ENCODE data around the gene SSBP2.

SSBP2 gene

DNA sequence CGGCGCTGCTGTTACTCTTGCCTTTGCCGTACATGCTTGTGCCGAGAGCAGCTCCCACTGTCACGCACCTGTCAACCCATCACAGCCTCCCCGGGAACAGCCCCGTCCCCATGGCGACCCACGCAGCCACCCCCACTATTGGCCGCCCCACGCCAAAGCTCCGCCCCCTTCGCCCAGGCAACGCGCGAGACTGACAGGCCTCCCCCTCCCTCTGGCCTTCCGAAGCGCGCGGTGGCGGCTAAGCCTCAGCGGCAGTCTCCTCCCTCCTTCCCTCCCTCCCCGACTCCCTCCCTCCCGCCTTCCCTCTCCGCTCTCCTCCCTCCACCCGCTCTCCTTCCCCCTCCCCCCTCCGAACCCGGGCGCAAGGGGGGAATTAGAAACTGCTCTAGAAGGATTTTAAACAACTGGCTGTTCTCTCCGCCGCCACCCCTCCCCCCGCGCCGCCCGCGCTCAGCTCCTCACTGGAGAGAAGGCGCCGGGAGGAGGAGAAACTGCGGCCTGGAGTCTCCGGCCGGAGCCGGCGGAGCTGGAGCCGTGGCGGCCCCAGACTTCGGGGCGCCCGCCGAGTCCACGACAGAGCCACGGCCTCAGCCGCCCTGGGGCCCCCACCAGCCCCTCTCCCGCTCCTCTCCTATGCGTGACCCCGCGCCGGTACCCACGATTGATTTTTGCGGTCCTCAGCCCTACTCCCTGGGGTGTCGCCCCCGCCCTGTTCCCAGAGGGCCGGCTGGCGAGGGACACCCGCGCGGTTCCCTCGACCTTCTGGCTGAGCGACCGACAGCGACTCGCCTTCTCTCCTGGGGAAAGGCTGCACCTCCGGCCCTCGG is at the start of gene SSBP2:
SSBP2 (minus strand) TSS at position 89 of the 827 bp plus-strand sequence; CDS start at position 34, 55 bp downstream.
- peak; percentile 99 for DNase-seq

GRCh38 chr5:81795666-81796065 is 44.8 kb upstream of the SSBP2 start:
- no peak for DNase-seq

DNA sequence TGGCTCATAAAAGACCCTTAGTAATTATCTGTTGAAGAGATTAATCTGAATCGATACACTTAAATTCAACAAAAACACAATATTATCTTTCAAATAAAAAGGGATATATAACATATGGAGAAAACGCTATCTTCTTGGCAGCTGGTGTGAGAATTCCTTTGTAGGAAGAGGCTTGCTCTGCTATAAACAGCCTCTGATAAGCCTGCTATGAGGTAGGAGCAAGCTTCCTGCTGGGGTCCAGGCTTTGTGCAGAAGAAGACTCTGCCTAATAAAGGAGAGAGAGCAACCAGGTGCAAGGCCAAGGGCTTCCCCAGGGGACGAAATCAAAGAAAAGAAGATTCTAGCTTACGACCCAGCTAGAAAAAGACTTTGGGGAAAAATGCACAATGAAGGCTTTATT is 43.3 kb upstream of the SSBP2 start:
- no peak for DNase-seq

DNA sequence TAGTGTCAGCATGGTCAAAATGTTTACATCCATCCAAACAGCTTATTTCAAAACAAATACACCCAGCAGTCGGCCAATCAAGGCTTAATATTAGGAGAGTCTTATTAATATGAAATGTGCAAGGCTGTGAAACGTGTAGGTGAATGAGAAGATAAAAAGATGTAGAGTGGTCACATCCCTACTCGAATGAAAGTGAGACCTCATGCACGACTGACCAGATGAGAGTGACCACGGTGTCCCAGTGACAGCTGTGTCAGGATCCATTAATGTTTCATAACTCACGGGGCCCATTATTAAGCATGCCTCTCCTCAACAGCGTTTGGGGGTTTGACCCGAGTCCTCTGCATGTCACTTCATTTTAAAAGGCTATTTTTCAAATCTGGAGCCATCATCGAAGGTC is 39.4 kb upstream of the SSBP2 start:
- DNase-seq: no peak

GRCh38 chr5:81789033-81789432 is 38.1 kb upstream of the SSBP2 start:
- DNase-seq: no peak

GRCh38 chr5:81788329-81788728 is 37.4 kb upstream of the SSBP2 start:
- no peak for DNase-seq

DNA sequence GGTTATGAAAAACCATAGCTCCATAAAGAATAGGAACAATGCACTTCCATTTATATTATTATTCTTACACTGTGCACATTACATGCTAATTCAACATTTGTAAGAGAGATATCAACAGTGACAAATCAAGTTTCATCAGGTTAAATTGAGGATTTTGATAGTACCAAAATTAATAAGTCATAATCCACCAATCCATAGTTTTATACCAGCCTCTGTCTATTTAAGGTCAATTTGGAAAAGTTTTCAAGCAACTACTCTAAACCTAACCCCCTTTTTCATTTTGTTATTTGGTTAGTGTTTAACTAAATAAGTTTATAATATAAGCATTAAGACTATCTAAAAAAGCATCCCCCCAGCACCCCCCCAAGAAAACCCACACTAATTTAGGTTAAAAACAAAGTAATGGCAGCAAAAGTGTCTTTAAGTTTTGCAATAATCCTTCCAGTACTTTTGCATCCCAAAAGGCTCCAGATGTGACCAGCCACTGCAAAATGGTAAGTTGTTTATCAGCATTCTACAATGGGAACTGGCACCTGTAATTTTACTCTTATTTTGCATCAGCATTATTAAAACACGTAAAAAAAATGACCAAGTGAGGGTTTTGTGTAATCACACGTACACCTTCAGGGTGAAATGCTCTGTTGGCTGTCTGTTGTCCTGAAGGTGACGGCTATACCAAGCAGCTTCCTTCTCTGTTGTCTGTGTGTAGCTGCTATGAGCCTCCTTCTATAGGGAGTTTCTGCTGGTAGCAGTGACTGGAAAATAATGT is 36.8 kb upstream of the SSBP2 start:
- DNase-seq: no peak

DNA sequence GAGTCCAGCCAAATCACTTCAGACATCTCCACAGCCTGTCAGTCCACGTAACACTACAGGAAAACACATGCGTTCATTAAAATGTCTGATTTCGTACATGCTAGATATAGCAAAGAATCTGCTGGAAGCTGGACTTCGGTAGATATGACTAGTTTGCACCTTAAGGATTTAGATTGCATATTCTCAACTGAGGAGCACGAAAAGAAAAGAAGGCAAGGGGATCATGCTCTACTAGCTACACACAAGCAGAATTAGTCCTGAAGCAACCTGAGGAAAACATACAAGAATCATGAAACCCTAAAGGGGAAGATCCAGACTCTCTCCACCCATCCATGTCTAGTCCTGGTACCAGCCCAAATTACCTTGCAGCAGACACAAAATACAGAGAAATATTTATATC is 36.1 kb upstream of the SSBP2 start:
- no peak for DNase-seq

DNA sequence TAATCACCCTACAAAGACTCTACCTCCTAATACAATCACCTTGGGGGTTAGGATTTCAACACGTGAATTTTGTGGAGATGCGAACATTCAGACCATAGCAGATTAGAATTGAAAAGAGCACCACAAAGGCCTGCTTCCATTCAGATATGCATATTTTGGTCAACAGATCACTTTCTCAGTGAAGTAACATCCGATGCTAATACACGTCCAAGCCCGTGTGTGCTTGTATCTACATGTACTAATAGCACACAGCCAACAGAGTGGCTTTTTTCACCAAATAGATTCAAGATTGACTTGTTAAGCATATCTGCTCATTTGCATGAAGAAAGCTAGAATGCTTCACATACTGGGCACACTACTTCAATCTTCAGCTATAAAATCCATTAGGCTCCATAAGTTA is 35.6 kb upstream of the SSBP2 start:
- DNase-seq: no peak

DNA sequence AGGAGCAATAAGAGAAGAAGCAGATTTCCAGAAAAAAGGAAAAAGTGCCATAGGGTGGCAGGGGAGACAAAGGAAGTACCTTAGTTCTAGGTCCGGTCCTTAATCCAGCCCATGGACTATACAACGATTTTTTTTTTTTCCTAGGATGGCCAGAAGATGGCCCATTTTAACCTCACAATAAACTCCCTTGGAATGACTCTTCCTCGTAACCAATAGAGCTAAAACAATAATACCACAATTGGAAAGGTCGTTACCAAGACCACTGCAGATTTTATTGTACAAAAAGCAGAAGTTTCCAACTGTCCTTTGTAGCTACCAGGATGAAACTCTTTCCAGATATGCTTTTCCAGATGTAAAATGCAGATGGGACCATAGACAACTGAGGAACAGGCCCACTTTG is 34.4 kb upstream of the SSBP2 start:
- no peak for DNase-seq

GRCh38 chr5:81783401-81783800 is 32.5 kb upstream of the SSBP2 start:
- no peak for DNase-seq

DNA sequence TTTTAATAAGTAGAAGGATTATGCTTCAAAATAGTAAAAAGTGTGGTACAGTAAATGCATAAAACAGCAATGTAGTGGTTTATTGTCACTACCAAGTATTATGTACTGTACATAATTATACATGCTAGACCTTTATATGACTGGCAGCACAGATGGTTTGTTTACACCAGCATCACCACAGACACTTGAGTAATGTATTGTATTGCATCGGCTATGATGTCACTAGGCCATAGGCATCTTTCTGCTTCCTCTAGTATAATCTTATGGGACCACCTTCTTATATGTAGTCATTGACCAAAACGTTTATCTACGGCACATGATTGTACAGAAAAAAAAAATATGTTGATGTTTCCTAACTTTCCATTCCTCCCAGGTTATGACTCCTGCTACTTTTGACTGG is 31.9 kb upstream of the SSBP2 start:
- no peak for DNase-seq

- DNase-seq: no peak
Measured at GRCh38 chr5:81779916-81780266, 29.0 kb upstream of the SSBP2 start.

DNA sequence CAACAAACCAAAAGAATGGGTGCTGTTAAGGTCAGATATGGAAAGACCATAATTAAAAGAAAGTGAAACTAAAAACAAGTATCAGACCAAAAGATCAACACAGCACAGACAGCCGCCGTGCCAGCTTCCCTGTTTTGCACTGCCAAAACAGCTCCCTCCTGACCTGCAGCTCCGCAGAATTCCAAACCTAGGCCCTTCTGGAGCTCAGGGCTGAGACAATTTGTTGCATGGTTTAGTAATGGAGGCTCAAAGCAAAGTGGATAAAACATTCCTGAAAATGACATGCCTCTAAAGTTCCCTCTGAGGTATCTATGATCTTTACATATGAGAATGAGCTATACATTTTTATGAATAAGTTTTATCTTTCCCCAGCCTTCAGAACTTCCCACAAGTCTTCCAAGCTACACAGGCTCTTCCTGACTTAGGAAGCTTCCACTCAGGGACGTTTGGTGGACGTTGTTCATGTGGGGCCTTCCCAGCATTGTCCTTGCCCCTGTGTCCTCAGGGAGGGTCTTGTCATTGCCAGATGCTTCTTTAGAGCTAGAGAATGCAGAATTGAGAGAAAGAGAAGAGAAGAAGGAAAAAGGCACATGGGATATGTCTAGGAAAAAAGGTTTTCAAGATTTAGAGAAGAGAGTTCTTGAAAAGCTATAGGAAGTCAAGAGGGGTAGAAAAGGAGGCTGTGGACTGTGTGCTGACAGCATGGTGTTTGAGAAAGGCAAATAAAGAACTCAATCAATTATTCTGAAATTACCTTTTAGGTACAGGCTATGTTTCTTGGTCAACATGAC is 28.4 kb upstream of the SSBP2 start:
- DNase-seq: peak; percentile 40

DNA sequence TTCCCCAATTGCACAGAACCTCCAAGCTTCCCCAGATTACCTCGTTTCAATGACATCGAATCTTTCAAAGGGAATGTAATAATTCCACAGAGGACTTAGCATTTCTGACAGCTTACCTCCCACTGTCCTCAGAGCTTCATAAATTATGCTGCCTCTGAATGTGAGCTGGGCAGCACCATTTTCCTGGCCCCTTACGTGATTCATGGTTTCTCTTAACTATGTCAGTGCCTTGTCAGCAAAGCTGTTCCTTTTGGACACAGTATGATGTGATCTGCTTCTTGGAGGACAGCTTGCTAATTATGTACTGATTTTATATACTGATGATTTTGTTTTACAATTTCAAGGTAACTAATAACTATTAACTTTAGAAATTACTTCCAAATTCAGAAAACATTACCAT is 27.7 kb upstream of the SSBP2 start:
- DNase-seq: no peak

GRCh38 chr5:81776258-81776657 is 25.4 kb upstream of the SSBP2 start:
- no peak for DNase-seq

DNA sequence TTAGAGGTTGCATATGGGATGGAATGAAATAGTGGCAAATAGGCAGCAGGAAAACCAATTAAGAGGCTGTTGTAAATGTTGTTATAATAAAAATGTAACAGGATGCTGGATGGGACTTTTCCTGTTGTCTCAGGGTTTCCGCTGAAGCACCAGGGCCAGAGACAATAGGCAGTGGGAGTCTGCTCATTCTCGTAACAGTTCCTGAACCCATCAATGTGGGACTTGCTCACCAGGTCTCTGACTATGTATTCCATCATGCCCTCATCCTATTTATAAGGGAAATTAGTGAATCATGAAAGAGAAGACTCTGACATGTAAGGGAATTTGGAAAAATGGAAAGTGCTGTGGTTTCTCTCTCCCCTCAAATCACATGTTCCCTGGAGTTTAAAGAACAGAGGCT is 23.5 kb upstream of the SSBP2 start:
- DNase-seq: no peak

- DNase-seq: no peak
Measured at GRCh38 chr5:81773574-81773973, 22.7 kb upstream of the SSBP2 start.

- no peak for DNase-seq
Measured at GRCh38 chr5:81773161-81773560, 22.3 kb upstream of the SSBP2 start.

DNA sequence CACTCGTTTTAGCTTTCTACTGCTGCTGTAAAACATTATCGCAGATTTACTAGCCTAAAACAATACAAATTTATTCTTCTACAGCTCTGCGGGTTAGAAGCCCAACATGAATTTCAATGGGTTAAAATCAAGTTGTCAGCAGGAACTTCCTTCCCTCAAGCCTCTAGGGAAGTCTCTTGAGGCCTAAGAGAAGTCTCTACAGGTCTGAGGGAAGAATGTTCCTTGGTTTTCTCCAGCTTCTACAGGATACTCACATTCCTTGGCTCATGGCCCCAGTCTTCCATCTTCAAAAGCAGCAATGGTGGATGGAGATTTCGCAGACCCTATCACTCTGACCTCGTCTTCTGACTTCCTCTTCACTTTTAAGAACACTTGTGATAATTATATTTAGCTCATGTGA is 21.6 kb upstream of the SSBP2 start:
- no peak for DNase-seq

GRCh38 chr5:81768935-81769452 is 18.1 kb upstream of the SSBP2 start:
- no peak for DNase-seq

DNA sequence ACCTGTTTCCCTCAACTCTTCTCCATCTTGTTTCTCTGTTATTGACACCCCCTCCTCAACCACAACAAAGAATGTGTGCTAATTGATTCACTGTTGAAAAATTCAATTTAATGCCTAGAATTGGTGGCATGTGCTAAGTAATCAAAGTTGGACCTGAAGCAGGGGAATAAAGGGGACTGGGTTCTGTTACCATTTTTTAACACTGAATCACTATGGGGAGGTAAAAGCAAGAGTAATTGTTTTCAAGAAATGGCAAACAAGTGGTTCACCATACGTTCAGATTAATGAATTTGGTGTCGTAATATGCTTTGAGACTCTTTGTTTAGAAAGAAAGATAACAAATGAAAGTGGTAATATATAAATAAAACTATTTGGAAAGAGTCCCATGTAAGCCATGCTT is 17.0 kb upstream of the SSBP2 start:
- no peak for DNase-seq

DNA sequence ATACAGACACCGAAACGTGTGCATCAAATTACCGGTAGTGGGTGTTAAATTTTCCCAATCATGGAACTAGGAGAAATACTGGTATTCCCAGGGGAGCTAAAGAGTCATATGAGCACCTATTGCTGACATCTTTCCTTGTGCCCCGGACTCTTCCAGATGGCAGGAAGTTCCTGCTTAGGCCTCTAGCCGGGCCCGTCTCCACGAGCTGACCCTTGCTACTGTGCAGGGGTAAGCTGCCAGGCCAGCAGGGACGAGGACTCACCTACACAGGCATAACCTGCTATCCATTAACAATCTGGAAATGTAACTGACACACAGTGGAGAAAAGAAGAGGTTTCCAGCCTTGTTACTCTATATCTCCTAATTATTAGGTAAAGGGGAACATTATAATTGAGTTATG is 16.2 kb upstream of the SSBP2 start:
- DNase-seq: no peak
